GM18520 (cell line): ENCODE data around the gene FAM234B.
"Not testable (repeated sequence)": the region's sequence is repeated elsewhere in the genome, so short reads cannot be mapped to it uniquely, and the experiment has no call there.

Experiments
- ATAC-seq: cut with Tn5 transposase; IDR thresholded peaks from one replicate; pipeline ENCODE4 v1.9.1; 2021; ENCODE audit not compliant: unreplicated experiment

The FAM234B gene

GRCh38 chr12:13022851-13023271, 21.3 kb upstream of the FAM234B start:
- ATAC-seq = no peak

GRCh38 chr12:13023811-13024530, 20.2 kb upstream of the FAM234B start:
- ATAC-seq = no peak

GRCh38 chr12:13024531-13024916, 19.7 kb upstream of the FAM234B start:
- ATAC-seq = no peak

GRCh38 chr12:13026286-13026685, 17.9 kb upstream of the FAM234B start:
- no peak for ATAC-seq

GRCh38 chr12:13027032-13027431, 17.1 kb upstream of the FAM234B start:
- no peak for ATAC-seq

- no peak for ATAC-seq
Measured at GRCh38 chr12:13027508-13027907, 16.7 kb upstream of the FAM234B start.

- ATAC-seq = no peak
Measured at GRCh38 chr12:13028825-13029570, 15.2 kb upstream of the FAM234B start.

GRCh38 chr12:13030541-13031291, 13.5 kb upstream of the FAM234B start:
- no peak for ATAC-seq

- no peak for ATAC-seq
Measured at GRCh38 chr12:13032164-13032563, 12.0 kb upstream of the FAM234B start.

- ATAC-seq = no peak
Measured at GRCh38 chr12:13033476-13033875, 10.7 kb upstream of the FAM234B start.

GRCh38 chr12:13035335-13035734, 8.8 kb upstream of the FAM234B start:
- ATAC-seq = not testable (repeated sequence)

GRCh38 chr12:13036881-13037280, 7.3 kb upstream of the FAM234B start:
- no peak for ATAC-seq

GRCh38 chr12:13038491-13039161, 5.6 kb upstream of the FAM234B start:
- no peak for ATAC-seq

GRCh38 chr12:13039328-13039956, 4.7 kb upstream of the FAM234B start:
- ATAC-seq = no peak

GRCh38 chr12:13041224-13041623, 3.0 kb upstream of the FAM234B start:
- no peak for ATAC-seq

- no peak for ATAC-seq
Measured at GRCh38 chr12:13042666-13043230, 1.4 kb upstream of the FAM234B start.

GRCh38 chr12:13044906-13045299, 722 bp downstream of the FAM234B start:
- ATAC-seq = no peak

GRCh38 chr12:13045816-13046215, 1.6 kb downstream of the FAM234B start:
- no peak for ATAC-seq

GRCh38 chr12:13046964-13047363, 2.8 kb downstream of the FAM234B start:
- ATAC-seq = peak; percentile 47

- ATAC-seq = no peak
Measured at GRCh38 chr12:13049816-13050215, 5.6 kb downstream of the FAM234B start.
